ENCODE results near the gene P3R3URF.

DNA sequence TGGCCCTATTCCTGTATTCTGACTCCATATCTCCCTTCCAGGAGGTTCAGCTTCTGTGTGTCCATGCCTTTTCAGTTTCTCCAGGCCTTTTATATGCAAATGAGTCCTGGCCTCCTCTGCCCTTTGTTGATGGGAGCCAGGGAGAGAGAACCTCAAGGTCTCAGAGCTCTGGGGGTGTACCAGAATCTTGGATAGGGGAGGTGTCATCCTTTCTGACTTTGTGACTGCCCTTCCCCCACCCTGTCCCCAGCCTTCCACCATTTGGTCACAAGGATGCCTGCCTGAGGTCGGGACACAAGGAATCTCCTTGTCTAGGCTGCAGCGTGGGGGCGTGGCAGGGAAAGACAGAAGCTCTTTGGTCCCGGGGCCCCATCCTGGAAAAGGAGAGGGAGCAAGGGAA lies 45.5 kb upstream of the P3R3URF start:
- TF ChIP-seq EZH2 (IDR thresholded peaks at IDR 0.05; ENCODE audit: borderline replicate concordance, low read depth, low read length, severe bottlenecking) (no peak), POLR2AphosphoS5 (IDR thresholded peaks at IDR 0.05; ENCODE audit: insufficient read depth, low read depth, low read length) (no peak), POLR2A (IDR thresholded peaks at IDR 0.05; ENCODE audit: low read depth, low read length) (no peak), MAX (IDR thresholded peaks at IDR 0.05; ENCODE audit: insufficient read depth, insufficient read length) (no peak), JUN (IDR thresholded peaks at IDR 0.05; ENCODE audit: borderline replicate concordance, insufficient read depth, insufficient read length, low read depth) (no peak)
- TF ChIP-seq, protein P1, sequence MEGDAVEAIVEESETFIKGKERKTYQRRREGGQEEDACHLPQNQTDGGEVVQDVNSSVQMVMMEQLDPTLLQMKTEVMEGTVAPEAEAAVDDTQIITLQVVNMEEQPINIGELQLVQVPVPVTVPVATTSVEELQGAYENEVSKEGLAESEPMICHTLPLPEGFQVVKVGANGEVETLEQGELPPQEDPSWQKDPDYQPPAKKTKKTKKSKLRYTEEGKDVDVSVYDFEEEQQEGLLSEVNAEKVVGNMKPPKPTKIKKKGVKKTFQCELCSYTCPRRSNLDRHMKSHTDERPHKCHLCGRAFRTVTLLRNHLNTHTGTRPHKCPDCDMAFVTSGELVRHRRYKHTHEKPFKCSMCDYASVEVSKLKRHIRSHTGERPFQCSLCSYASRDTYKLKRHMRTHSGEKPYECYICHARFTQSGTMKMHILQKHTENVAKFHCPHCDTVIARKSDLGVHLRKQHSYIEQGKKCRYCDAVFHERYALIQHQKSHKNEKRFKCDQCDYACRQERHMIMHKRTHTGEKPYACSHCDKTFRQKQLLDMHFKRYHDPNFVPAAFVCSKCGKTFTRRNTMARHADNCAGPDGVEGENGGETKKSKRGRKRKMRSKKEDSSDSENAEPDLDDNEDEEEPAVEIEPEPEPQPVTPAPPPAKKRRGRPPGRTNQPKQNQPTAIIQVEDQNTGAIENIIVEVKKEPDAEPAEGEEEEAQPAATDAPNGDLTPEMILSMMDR (IDR thresholded peaks at IDR 0.05; ENCODE audit: extremely low read depth in 1 of 2, insufficient read depth in 1 of 2, low read depth in 1 of 2, low read length in 2 of 2), result no peak
